Lung microvascular endothelial cell (primary cell): ENCODE measurements around the gene IQSEC1. TPM values are rescaled to one million over a fixed set of nuclear protein-coding genes. Genes with fewer than 3 reads are reported as not detected.

Experiments used
- DNase-seq, 2 donors: peaks; one replicate each; pipeline versions ENCODE4 v3.0.0 to v3.0.0-alpha.2; 2010; ENCODE audit warnings: low read depth in 2 of 2
- total RNA-seq: library from RNA; depleted of rRNA; stranded (reverse); fragments of >200 nt; gene quantifications from 2 replicates; pipeline ENCODE4 v1.2.1, GENCODE V29; 2014

IQSEC1 gene
- total RNA-seq, 1 donor from 2014 or later = 63.7 TPM

DNA sequence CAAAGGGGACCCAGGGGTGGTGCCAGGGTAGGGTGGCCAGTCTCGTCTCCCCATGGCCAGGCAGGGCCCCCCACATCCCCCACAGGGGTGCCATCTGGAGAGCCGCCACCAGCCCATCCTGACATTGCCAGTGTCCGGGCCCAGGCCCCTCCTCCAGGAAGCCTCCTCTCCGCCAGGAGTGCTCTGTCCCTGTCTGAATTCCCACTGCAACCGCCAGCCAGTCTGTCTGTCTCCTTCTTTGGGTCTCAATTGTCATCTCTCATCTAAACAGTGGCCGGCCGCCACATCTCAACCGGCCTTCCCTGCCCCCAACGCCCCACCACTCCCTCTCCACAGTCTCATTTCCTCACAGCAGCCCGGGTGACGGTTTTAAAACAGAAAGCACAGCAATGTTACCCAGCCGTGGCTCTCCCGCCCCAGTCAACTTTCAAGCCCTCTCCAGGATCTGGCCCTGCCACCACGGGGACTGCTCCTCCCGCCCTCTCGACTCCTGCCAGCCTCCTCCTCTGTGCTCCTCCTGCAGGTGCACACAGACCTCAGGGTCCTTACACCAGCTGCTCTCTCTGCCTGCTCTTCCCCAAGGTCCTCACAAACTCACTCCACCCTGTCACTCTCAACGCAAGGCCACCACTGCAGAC lies 57.0 kb downstream of the IQSEC1 start:
- DNase-seq = peak in 1 of 2 donors; percentile 55

DNA sequence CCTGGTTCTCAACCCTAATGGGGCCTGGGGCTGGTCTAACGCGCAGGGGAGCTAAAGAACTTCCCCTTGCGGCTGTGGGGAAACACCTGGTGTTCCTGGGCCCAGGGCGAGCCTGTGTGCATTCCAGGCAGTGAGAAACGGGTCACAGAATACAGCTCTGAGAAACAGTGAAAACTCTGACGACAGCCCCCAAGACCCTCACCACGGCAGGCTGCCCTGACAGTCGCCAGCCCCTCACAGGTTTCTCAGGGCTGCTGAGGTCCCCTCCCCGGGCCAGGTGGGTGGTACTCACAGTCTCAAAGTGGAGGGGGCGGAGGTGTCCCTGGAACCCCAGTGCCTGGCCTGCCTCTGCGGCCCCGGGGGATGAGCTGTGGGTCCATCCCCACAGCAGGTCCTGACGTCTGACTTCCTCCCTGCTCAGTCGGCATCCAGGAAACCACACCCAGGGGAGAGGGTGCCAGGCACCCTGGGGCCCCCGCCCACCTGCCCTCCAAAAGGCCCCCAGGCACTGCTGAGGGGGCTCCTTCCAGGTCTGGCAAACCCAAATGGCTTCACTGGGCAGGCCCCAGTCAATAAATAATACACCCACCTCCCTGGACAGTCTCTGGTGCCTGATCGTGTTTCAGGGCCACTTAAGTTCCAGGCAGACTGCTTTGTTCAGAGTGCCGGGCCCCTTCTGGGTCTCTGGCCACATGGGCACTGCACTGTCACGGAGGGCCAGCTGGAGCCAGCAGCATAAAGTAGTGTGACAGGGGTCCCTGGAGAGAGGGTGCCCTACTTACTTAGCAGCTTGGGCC lies 57.7 kb downstream of the IQSEC1 start:
- no peak for DNase-seq

GRCh38 chr3:13014755-13015285 lies 58.4 kb downstream of the IQSEC1 start:
- DNase-seq = no peak

- no peak for DNase-seq
Measured at GRCh38 chr3:13013994-13014754, 59.1 kb downstream of the IQSEC1 start.

GRCh38 chr3:13013566-13013965 lies 59.7 kb downstream of the IQSEC1 start:
- no peak for DNase-seq

DNA sequence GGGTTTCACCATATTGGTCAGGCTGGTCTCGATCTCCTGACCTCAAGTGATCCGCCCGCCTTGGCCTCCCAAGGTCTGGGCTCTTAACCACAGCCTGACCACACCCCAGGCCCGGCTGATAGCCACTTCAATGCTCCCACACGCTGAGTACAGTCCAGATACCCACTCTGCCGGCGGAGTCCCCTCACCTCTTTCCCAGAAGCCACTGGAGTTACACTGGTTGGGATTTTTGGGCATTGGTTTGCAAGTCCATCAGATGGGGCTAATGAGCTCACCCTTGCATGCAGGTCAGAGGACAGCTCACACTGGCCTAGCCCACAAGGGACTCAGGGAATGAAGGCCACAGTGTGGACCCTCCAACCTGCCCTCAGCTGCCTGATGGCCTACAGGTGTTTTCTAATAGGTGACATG lies 60.1 kb downstream of the IQSEC1 start:
- DNase-seq = no peak

DNA sequence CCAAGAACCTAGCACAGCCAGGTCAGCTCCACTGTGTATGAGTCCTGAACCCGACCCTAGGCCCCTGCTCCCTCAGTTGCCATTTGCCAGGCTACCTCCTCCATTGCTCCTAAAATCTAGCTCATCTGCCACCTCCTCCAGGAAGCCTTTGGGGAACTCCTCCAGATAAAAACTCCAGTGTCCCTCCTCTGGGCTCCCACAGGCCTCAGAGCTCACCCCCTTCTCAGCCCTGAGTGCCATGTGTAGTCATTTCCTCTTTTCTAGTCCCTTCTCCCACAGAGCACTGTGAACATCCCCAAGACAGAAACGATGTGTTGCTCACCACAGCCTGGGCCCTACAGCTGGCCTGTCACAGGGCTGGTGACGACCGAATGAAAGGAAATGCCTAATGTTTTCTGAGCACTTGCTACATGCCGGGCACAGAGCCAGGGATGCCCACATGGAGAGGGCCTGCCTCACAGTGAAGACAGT lies 61.0 kb downstream of the IQSEC1 start:
- peak; percentile 43 to 70 for DNase-seq

GRCh38 chr3:13011573-13012220 lies 61.5 kb downstream of the IQSEC1 start:
- no peak for DNase-seq

GRCh38 chr3:13010780-13011572 lies 62.3 kb downstream of the IQSEC1 start:
- no peak for DNase-seq

DNA sequence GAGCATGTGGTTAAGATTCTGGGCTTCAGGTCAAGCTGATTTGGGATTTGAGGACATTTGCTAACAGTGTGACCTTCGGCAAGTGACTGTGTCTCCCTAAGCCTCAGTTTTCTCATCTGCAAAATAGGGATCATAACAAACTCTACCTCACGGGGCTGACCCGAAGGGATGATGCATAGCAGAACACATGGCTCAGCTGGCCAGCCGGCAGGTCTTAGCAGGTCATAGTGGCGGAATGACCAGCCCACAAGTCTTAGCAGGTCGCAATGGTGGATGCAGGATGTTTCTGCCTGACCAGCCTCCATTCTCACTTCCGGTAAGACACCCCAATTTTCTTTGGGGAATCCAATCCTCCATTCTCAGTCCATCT lies 63.3 kb downstream of the IQSEC1 start:
- no peak for DNase-seq

DNA sequence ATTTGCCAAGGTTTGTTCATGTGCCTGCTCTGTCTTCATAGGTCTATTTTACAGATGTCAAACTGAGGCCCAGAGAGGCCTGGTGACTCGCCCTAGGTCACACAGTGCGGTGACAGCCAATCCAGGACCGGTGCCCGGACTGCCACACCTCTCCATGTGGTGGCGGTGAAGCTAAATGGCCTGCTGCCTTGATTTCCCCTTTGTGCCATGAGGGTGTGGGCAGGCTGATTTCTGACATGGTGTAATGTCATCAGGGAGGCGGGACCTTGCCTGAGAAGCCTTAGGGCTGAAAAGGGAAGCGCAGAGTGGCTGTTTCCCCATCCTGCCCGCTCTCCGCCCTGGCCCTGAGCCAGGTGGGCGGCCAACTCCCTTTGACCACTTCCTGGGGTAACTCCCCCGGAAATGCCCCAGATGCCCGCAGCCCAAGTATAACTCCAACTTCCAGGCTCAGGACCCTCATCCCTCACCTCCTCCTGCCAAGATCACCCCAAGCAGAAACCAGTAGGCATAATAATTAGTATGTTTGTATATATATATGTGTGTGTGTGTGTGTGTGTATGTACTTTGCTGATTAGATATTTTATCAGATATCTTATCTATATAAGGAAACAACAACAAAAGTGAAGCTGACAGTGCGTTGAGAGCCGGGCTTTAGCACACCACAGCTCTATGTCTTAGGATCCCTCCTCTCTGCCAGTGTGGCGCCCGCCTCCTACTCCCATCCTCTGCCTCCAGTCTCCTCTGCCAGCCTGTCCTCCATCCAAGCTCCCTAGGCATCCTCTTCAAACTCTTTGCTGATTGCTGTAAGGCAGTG lies 63.9 kb downstream of the IQSEC1 start:
- peak; percentile 25 to 29 for DNase-seq

- DNase-seq = no peak
Measured at GRCh38 chr3:13008155-13008995, 64.9 kb downstream of the IQSEC1 start.

DNA sequence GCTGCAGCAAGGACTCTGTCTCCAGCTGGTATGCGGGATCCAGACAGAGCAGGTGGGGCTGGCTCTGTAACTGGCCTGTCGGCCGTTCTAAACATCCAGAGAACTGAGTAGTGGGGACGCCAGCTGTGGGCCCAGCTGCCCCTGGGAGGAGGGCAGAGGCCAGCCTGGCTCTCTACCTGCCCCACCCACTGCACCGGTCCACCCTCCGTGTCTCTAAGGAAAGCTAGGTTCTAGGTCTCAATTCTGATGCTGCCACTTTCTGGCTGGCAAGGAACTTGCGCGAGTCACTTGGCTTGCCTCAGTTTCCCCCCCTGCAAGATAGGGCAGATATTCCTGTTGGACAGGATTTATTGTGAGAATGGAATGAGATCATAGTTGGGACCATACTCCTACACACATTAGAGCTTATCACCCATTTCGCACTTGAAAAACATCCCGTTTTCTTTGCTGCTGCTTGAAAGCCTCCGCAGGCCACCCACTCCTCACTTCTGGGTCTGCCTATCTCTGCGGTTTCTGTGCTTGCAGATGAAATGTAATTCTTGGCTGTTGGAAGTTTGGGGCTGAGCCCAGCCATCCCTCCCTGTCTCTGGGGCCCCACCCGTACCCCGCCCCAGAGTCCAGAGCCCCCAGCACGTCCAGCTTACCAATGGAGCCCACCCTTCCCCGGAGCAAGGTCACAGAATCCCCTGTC lies 65.8 kb downstream of the IQSEC1 start:
- DNase-seq = no peak

DNA sequence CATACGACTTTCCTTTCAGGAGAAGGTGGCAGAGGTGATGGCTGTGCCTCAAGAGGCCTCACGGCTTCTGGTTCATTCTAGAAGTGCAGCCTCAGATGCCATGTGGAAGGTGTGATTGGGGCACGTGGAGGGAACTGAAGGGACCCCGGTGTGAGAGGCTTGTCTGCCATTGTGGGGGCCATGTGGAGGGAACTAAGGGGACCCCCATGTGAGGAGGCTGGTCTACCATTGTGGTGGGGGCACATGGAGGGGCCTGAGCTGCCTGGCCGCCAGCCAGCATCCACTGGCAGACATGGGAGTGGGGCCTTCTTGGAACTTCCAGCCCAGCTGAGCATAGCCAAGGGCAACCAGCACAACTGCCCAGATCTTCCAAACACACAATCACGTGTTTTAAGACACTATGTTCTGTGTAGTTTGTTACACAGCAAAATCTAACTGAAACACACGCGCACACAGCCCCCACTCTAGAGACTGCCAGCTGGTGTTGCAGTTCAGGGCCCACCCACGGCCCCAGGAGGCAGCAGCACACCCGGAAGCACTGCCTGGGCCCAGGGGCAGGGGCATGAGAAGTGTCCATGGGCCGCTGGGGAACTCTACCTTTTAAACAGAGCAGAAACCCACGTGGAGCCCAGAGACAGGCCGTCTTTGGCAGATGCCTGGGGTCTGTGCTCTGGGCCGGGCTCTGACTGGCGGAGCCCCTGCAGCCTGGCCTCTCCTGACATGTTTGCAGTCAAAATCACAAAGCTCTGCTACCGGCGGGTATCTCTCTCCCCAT lies 66.8 kb downstream of the IQSEC1 start:
- no peak for DNase-seq

DNA sequence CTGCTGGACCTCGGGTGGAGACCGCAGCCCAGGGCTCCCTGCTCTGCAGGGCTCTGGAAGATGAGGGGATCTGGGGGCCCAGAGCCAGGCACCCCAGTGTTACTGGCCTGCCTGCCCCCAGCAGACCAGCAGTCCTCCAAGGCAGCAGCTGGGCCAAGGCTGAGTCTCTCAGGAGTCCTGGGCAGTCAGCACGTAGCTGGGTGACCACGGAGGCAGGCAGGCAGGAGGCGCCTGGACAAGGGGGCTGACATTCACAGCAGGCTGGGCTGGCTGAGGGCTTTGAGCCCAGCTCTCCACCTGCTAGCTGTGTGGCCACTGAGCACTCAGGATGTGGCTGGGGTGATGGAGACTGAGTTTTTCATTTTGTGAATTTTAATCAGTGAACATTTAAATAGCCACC lies 67.9 kb downstream of the IQSEC1 start:
- no peak for DNase-seq

GRCh38 chr3:13004376-13004775 lies 68.9 kb downstream of the IQSEC1 start:
- no peak for DNase-seq

GRCh38 chr3:13003608-13004007 lies 69.6 kb downstream of the IQSEC1 start:
- no peak for DNase-seq
